ENCODE measurements around the gene GPC5. TPM values are rescaled to one million over a fixed set of nuclear protein-coding genes. Genes with fewer than 3 reads are reported as not detected.

GPC5 gene
- total RNA-seq, 1 experiment from 2014 or later: 0.15 TPM

DNA sequence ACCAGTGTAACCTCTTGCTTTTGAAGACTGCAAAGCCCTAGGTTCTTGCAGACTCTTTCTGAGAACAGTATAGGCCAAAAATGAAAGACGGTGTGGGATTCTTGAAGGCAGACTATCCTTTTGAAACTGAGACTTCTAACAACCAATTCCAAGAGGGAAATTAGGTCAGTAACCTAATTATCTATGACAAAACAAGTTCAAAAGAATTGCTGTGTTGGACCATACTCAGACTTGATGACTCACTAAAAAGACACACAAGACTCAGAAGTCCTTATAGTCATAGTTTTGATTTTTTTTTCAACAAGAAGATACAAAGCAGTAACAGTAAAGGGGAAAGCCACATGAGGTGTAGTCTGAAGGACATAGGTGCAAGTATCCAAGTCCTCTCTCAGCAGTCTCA, 1204.1 kb downstream of the GPC5 start:
- Histone ChIP-seq H3K79me1 (ENCODE audit: insufficient read depth, low read depth, low read length, poor library complexity, severe bottlenecking) (no peaks in the 10 kb centered on the region), H4K20me1 (ENCODE audit: control insufficient read depth, insufficient read depth, insufficient read length) (no peaks in the 10 kb centered on the region), H2AK5ac (ENCODE audit: insufficient read length, low read length) (no peak overlapping the region), H2BK20ac (ENCODE audit: low read depth, low read length, poor library complexity, severe bottlenecking) (no peak overlapping the region), H3K79me2 (ENCODE audit: insufficient read depth, low read length) (no peaks in the 10 kb centered on the region), H2AFZ (ENCODE audit: low read length) (no peak overlapping the region), H3K4ac (ENCODE audit: low read depth, low read length) (no peak overlapping the region), H3K4me2 (ENCODE audit: insufficient read depth, insufficient read length, low read length) (no peak overlapping the region), H3K14ac (ENCODE audit: insufficient read depth, low read length) (no peak overlapping the region), H2BK5ac (ENCODE audit: insufficient read length, low read length) (no peak overlapping the region), H4K8ac (replicated peaks; ENCODE audit: insufficient read length, low read depth, low read length) (no peak overlapping the region), H3K56ac (ENCODE audit: insufficient read length, low read depth, low read length) (no peak overlapping the region), H3K23ac (ENCODE audit: insufficient read length, low read depth, low read length) (no peak overlapping the region), H3T11ph (ENCODE audit: low read length) (no peak overlapping the region), H3K27ac (ENCODE audit: insufficient read length, low read depth, low read length) (no peak overlapping the region), H4K5ac (ENCODE audit: insufficient read length, low read depth, low read length) (no peak overlapping the region), H2BK12ac (ENCODE audit: insufficient read length, low read depth, low read length) (no peak overlapping the region), H3K4me1 (ENCODE audit: insufficient read depth, low read length) (no peaks in the 10 kb centered on the region), H2BK15ac (ENCODE audit: low read depth, low read length) (no peak overlapping the region), H3K9ac (ENCODE audit: extremely low read depth, insufficient read length, low read length) (no peak overlapping the region), H3K27me3 (ENCODE audit: insufficient read depth, low read length) (no peaks in the 10 kb centered on the region), H4K91ac (ENCODE audit: insufficient read length, low read depth, low read length) (no peak overlapping the region), H2BK120ac (ENCODE audit: low read depth, low read length, poor library complexity, severe bottlenecking) (no peak overlapping the region), H3K23me2 (ENCODE audit: insufficient read length, low read depth, low read length, poor library complexity, severe bottlenecking) (no peaks in the 10 kb centered on the region), H3K9me3 (ENCODE audit: control insufficient read depth, low read depth, low read length) (no peaks in the 10 kb centered on the region), H3K18ac (ENCODE audit: insufficient read length, low read depth, low read length) (no peak overlapping the region)
- DNase-seq: no peak
- H3K27me3 Mint-ChIP-seq (ENCODE audit: low read depth): no peaks in the 10 kb centered on the region
- no peak overlapping the region for H3K27ac Mint-ChIP-seq
- no peak overlapping the region for H3K4me3 Mint-ChIP-seq
- H3K9me3 Mint-ChIP-seq: no peaks in the 10 kb centered on the region
- TF ChIP-seq, protein P1, sequence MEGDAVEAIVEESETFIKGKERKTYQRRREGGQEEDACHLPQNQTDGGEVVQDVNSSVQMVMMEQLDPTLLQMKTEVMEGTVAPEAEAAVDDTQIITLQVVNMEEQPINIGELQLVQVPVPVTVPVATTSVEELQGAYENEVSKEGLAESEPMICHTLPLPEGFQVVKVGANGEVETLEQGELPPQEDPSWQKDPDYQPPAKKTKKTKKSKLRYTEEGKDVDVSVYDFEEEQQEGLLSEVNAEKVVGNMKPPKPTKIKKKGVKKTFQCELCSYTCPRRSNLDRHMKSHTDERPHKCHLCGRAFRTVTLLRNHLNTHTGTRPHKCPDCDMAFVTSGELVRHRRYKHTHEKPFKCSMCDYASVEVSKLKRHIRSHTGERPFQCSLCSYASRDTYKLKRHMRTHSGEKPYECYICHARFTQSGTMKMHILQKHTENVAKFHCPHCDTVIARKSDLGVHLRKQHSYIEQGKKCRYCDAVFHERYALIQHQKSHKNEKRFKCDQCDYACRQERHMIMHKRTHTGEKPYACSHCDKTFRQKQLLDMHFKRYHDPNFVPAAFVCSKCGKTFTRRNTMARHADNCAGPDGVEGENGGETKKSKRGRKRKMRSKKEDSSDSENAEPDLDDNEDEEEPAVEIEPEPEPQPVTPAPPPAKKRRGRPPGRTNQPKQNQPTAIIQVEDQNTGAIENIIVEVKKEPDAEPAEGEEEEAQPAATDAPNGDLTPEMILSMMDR (conservative IDR thresholded peaks at IDR 0.05): no peak
- H3K36me3 Mint-ChIP-seq (ENCODE audit: insufficient read depth in 1 of 3, low read depth in 3 of 3): no peaks in the 10 kb centered on the region
- no CpG with 5 or more reads among the region's 1 CpG for WGBS (ENCODE audit: extremely low coverage, insufficient read length, low lambda C conversion rate)
- no peaks in the 10 kb centered on the region for H3K4me1 Mint-ChIP-seq

Measured in H9 (cell line).